Endothelial cell of umbilical vein (primary cell): ENCODE data around the gene JAGN1. TPM values are rescaled to one million over a fixed set of nuclear protein-coding genes. Genes with fewer than 3 reads are reported as not detected.
"Not testable (repeated sequence)": the region's sequence is repeated elsewhere in the genome, so short reads cannot be mapped to it uniquely, and the experiment has no call there.

Experiments used
- BruUV-seq: library from RNA; stranded (reverse); fragments of 400-500 nt; replicated peaks from 2 replicates; lab custom pipeline; 2021; lab: Mats Ljungman, UMichigan
- CTCF ChIA-PET: fragments of 300-600, 350-600 bp; sonication (Branson Sonifier 250); formaldehyde crosslinking; loops from one replicate; lab custom pipeline; 2021; ENCODE audit warnings: antibody characterized with exemption, inconsistent platforms; lab: Charles Lee
- POLR2A ChIA-PET: fragments of 300-600, 350-600 bp; sonication (Branson Sonifier 250); formaldehyde crosslinking; loops from one replicate; lab custom pipeline; 2021; ENCODE audit warnings: antibody characterized with exemption, inconsistent platforms; lab: Charles Lee
- DNase-seq: peaks from one replicate; pipeline ENCODE4 v3.0.0-alpha.2; 2011; ENCODE audit warnings: low read depth, low spot score
- FAIRE-seq: peaks from 2 replicates; lab custom pipeline; 2011; peaks lifted over from hg19 to GRCh38; lab: Jason Lieb, UNC
- H2AFZ ChIP-seq: 2 replicates; pipeline ENCODE4 v1.6.0; 2012; ENCODE audit warnings: low read depth, low read length, control low read depth, inconsistent platforms
- H3K27ac ChIP-seq: 2 replicates; pipeline ENCODE4 v1.5.1; 2011; ENCODE audit warnings: low read depth, mild to moderate bottlenecking, control low read depth, low read length, moderate library complexity; ENCODE audit not compliant: insufficient read depth
- H3K27me3 ChIP-seq, 2 experiments: 2 replicates each; pipeline versions ENCODE4 v1.6.0 to v1.6.1; 2011; ENCODE audit warnings: low read length in 2 of 2, mixed read lengths in 1 of 2; ENCODE audit not compliant: control insufficient read depth in 2 of 2, insufficient read depth in 2 of 2
- H3K36me3 ChIP-seq, 2 experiments: 2 replicates in 1 of 2; 3 replicates in 1 of 2; pipeline ENCODE4 v1.5.1; 2011; ENCODE audit warnings: low read length in 2 of 2, mild to moderate bottlenecking in 1 of 2, moderate library complexity in 1 of 2; ENCODE audit not compliant: control insufficient read depth in 2 of 2, insufficient read depth in 2 of 2; ENCODE audit errors: extremely low read depth in 1 of 2
- H3K4me1 ChIP-seq: 3 replicates; pipeline ENCODE4 v1.5.1; 2011; ENCODE audit warnings: mild to moderate bottlenecking, low read length; ENCODE audit not compliant: control insufficient read depth, insufficient read depth; ENCODE audit errors: extremely low read depth
- H3K4me2 ChIP-seq: 2 replicates; pipeline ENCODE4 v1.6.1; 2011; ENCODE audit warnings: low read length, control low read depth, mixed read lengths; ENCODE audit not compliant: insufficient read depth
- H3K4me3 ChIP-seq, 3 experiments: fragments of 200-600 bp in 1 of 3; sonication (generic), shearing (Covaris generic) in 1 of 3; replicated peaks in 1 of 3; 2 replicates each; pipeline ENCODE4 v1.5.1; 2011 to 2016; ENCODE audit warnings: control low read depth in 3 of 3, low read length in 3 of 3, mild to moderate bottlenecking in 2 of 3, inconsistent platforms in 1 of 3, low read depth in 1 of 3, moderate library complexity in 1 of 3; ENCODE audit not compliant: insufficient read depth in 1 of 3
- H3K79me2 ChIP-seq: 2 replicates; pipeline ENCODE4 v1.6.0; 2012; ENCODE audit warnings: low read length, inconsistent platforms; ENCODE audit not compliant: control insufficient read depth, insufficient read depth
- H3K9ac ChIP-seq: replicated peaks from 2 replicates; pipeline ENCODE3; 2011; ENCODE audit warnings: low read length, control low read depth; ENCODE audit not compliant: insufficient read depth; ENCODE audit errors: extremely low read depth
- H3K9me1 ChIP-seq: replicated peaks from 3 replicates; pipeline ENCODE4 v1.6.0; 2011; ENCODE audit warnings: mild to moderate bottlenecking, low read length; ENCODE audit not compliant: control insufficient read depth, insufficient read depth; ENCODE audit errors: extremely low read depth
- H3K9me3 ChIP-seq: replicated peaks from 2 replicates; pipeline ENCODE4 v1.5.1; 2012; ENCODE audit warnings: low read length, inconsistent platforms; ENCODE audit not compliant: control insufficient read depth, insufficient read depth
- H4K20me1 ChIP-seq: replicated peaks from 2 replicates; pipeline ENCODE3; 2011; ENCODE audit warnings: mild to moderate bottlenecking, low read length; ENCODE audit not compliant: control insufficient read depth, insufficient read depth; ENCODE audit errors: extremely low read depth
- CTCF ChIP-seq, 2 donors: IDR thresholded peaks; 1 replicate in 1 of 2; 2 replicates in 1 of 2; pipeline ENCODE4 v1.5.1; 2011; ENCODE audit warnings: low read length in 2 of 2, mild to moderate bottlenecking in 2 of 2, moderate library complexity in 2 of 2, control low read depth in 1 of 2, inconsistent platforms in 1 of 2, low read depth in 1 of 2; ENCODE audit not compliant: insufficient read depth in 1 of 2; ENCODE audit errors: extremely low read depth in 1 of 2
- GATA2 ChIP-seq: IDR thresholded peaks from 2 replicates; pipeline ENCODE4 v1.7.0; 2011; ENCODE audit warnings: low read depth, mild to moderate bottlenecking, moderate library complexity, mixed read lengths, low read length; ENCODE audit not compliant: insufficient read length, insufficient read depth
- JUN ChIP-seq: IDR thresholded peaks from 2 replicates; pipeline ENCODE4 v1.6.1; 2011; ENCODE audit warnings: borderline replicate concordance, low read depth; ENCODE audit not compliant: insufficient read length, insufficient read depth
- POLR2A ChIP-seq: IDR thresholded peaks from 2 replicates; pipeline ENCODE4 v1.6.1; 2012; ENCODE audit warnings: low read depth, mild to moderate bottlenecking, control low read depth, low read length
- POLR2AphosphoS5 ChIP-seq: IDR thresholded peaks from 2 replicates; pipeline ENCODE4 v1.6.1; 2012; ENCODE audit warnings: low read depth, mild to moderate bottlenecking, control low read depth, low read length, moderate library complexity; ENCODE audit not compliant: insufficient read depth
- dilution Hi-C: fragments of 300-500 bp; cut with MboI; formaldehyde crosslinking; loops from one replicate; pipeline ENCODE4 v1.15.0; 2019; ENCODE audit warnings: low sequenced_read_pairs; ENCODE audit not compliant: extremely low pct_ligation_motif_present
- intact Hi-C: fragments of 100-400 bp; cut with micrococcal nuclease; formaldehyde crosslinking; loops from one replicate; pipeline ENCODE4 v1.10.0; 2022
- polyA plus RNA-seq, 4 experiments: library from polyadenylated mRNA; depleted of rRNA in 3 of 4; stranded (reverse) in 3 of 4; unstranded in 1 of 4; fragments of >200 nt; gene quantifications; 2 replicates each; pipeline versions ENCODE4 v1.2.1 to v1.2.3, GENCODE V29; 2011 to 2012; ENCODE audit warnings: missing spikeins in 1 of 4
- total RNA-seq: library from RNA; stranded (reverse); gene quantifications from 2 replicates; pipeline ENCODE4 v1.2.3, GENCODE V29; 2021

JAGN1 gene
- total and polyA plus RNA-seq, 2 donors (not counting 3 experiments of a cell fraction or from before 2014, with no cell fraction given) = 29.6 to 46.5 TPM

DNA sequence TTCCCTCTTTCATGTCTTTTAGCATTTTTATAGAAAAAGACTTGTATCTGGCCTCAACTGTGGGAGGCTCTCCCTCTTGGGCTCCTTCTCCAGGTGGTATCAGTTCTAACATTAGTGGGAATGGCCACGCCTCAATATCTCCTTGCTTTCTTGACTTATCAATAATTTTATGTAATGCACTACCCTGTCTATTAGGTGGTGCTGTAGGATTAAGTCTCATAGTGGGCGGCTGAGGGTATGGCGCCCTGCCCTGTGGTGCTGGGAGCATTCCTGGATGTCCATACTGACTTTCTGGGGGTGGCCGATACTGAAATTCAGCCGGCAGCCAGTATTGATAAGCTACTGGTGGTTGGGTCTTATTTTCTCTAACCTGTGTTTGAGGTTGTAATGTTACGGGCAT is 37.9 kb upstream of the JAGN1 start:
- no peaks in the 10 kb centered on the region for H3K4me1 ChIP-seq
- dilution Hi-C loops = no loop called here
- DNase-seq = no peak
- intact Hi-C loops = no loop called here
- H2AFZ ChIP-seq = no peak overlapping the region
- no peaks in the 10 kb centered on the region for H3K27me3 ChIP-seq
- ChIA-PET POLR2A (no interaction called here), CTCF (no interaction called here)
- no peak for FAIRE-seq
- no peaks in the 10 kb centered on the region for H3K36me3 ChIP-seq
- no peak overlapping the region for H3K4me2 ChIP-seq
- TF ChIP-seq GATA2 (no peak), JUN (no peak), POLR2AphosphoS5 (no peak), CTCF (IDR thresholded peaks at IDR 0.05; ENCODE audit: extremely low read depth in 1 of 2, insufficient read depth in 1 of 2, low read depth in 1 of 2, low read length in 2 of 2) (no peak), POLR2A (no peak)
- BruUV-seq = no TSS peak
- no peak overlapping the region for H3K27ac ChIP-seq
- no peaks in the 10 kb centered on the region for H3K79me2 ChIP-seq
- H3K4me3 ChIP-seq = no peak overlapping the region
- H3K9ac ChIP-seq = no peak overlapping the region
- no peaks in the 10 kb centered on the region for H4K20me1 ChIP-seq
- no peaks in the 10 kb centered on the region for H3K9me3 ChIP-seq
- H3K9me1 ChIP-seq = no peaks in the 10 kb centered on the region

DNA sequence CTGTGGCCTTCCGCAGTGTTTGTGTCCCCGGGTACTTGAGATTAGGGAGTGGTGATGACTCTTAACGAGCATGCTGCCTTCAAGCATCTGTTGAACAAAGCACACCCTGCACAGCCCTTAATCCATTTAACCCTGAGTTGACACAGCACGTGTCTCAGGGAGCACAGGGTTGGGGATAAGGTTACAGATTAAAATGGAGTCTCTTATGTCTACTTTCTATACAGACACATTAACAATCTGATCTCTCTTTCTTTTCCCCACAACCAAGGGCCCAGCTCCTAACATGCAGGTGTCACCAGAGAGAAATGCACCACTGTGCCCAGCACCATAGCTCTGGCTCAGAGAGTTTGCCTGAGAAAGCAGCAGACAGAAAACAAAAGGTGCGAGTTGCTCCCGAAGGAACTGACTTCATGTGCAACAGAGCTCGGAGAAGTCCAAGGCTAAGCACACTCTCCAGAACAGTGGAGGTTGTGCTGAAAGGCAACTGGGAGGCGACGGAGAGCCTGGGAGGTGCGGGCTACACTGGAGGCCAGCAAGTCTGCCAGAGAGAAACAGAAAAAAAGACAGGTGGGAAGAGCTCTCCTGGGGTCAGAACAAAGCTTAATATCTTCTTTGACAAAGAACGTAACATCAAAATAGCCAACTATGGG is 36.0 kb upstream of the JAGN1 start:
- H3K9me3 ChIP-seq, POLR2A ChIA-PET, H3K4me1 ChIP-seq, H3K79me2 ChIP-seq, DNase-seq, H3K9ac ChIP-seq, H3K4me3 ChIP-seq, BruUV-seq, FAIRE-seq, H3K27ac ChIP-seq, H3K27me3 ChIP-seq, H3K36me3 ChIP-seq, dilution Hi-C loops, H4K20me1 ChIP-seq, H2AFZ ChIP-seq, intact Hi-C loops, H3K9me1 ChIP-seq, H3K4me2 ChIP-seq: not testable (repeated sequence)
- CTCF ChIA-PET = interaction anchor here (1.2 kb wide), 1 partner anchor 78 kb away, joined by 4 read pairs; no protein-coding TSS in a partner anchor
